SH-SY5Y (cell line): ENCODE data around the gene AADACL4.

Experiments
- GATA2 ChIP-seq: IDR thresholded peaks from 2 replicates; pipeline ENCODE4 v1.6.1; 2011; ENCODE audit warnings: mild to moderate bottlenecking, low read depth, low read length
- GATA3 ChIP-seq: IDR thresholded peaks from 2 replicates; pipeline ENCODE4 v1.6.1; 2011; ENCODE audit warnings: low read depth, mild to moderate bottlenecking, low read length, moderate library complexity

DNA sequence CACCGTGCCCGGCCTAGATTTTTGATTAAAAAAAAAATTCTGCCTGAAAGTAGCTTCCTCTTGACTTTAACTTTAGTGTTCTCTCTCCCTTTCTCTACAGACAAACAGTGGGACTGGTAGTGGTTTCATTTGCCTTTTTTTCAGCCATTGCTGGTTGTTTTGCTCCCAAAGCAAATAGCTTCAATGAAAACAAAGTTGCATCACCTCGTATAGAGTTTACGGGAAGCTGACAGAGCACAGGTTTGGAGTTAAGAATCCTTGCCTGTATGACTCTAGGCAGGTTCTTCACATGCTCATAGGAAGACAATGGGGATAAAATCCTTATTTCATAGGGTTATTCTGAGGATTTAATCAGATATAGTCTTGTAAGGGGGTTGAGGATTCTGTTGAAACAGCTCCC lies 21.6 kb downstream of the AADACL4 start:
- no peak for TF ChIP-seq GATA2
- TF ChIP-seq GATA3, result no peak
